Loucy (cell line): Measurements from ENCODE around the gene DNAI4.

Source experiments
- H2AFZ ChIP-seq: fragments of 200-600 bp; sonication (generic); 2 replicates; pipeline ENCODE4 v1.6.0; 2016; ENCODE audit warnings: antibody characterized with exemption, mild to moderate bottlenecking, low read length, moderate library complexity
- H3F3A ChIP-seq: fragments of 200-600 bp; 2 replicates; pipeline ENCODE4 v1.6.0; 2016; ENCODE audit warnings: antibody characterized with exemption, low read depth, mild to moderate bottlenecking
- H3K27me3 ChIP-seq: fragments of 200-600 bp; sonication (generic); 2 replicates; pipeline ENCODE4 v1.6.1; 2014; ENCODE audit warnings: low read length, mild to moderate bottlenecking; ENCODE audit not compliant: insufficient read depth, poor library complexity, severe bottlenecking
- H3K36me3 ChIP-seq: fragments of 200-600 bp; sonication (generic); 2 replicates; pipeline ENCODE4 v1.6.1; 2016; ENCODE audit warnings: low read length; ENCODE audit not compliant: insufficient read depth
- H3K4me1 ChIP-seq: fragments of 200-600 bp; sonication (generic); 2 replicates; pipeline ENCODE4 v1.5.1; 2014; ENCODE audit warnings: low read length, mild to moderate bottlenecking; ENCODE audit not compliant: insufficient read depth, poor library complexity, severe bottlenecking
- H3K4me2 ChIP-seq: fragments of 200-600 bp; sonication (generic); 2 replicates; pipeline ENCODE4 v1.6.0; 2014; ENCODE audit warnings: antibody characterized with exemption, low read length, low read depth, mild to moderate bottlenecking; ENCODE audit not compliant: poor library complexity, severe bottlenecking
- H3K4me3 ChIP-seq: fragments of 200-600 bp; sonication (generic); 2 replicates; pipeline ENCODE4 v1.5.1; 2014; ENCODE audit warnings: low read length, mild to moderate bottlenecking, mixed read lengths; ENCODE audit not compliant: poor library complexity, severe bottlenecking
- H3K79me2 ChIP-seq: fragments of 200-600 bp; sonication (generic); 2 replicates; pipeline ENCODE4 v1.6.1; 2014; ENCODE audit warnings: low read length; ENCODE audit not compliant: insufficient read depth
- H3K9ac ChIP-seq: fragments of 200-600 bp; sonication (generic); 2 replicates; pipeline ENCODE4 v1.6.0; 2014; ENCODE audit warnings: mild to moderate bottlenecking, low read depth, low read length, moderate library complexity; ENCODE audit not compliant: poor library complexity, severe bottlenecking
- H3K9me2 ChIP-seq: fragments of 200-600 bp; sonication (generic); replicated peaks from 2 replicates; pipeline ENCODE4 v1.6.1; 2016; ENCODE audit warnings: low read depth, low read length, mixed read lengths
- H3K9me3 ChIP-seq: fragments of 200-600 bp; sonication (generic); 2 replicates; pipeline ENCODE4 v1.6.1; 2014; ENCODE audit warnings: mild to moderate bottlenecking, antibody characterized with exemption, low read length, low read depth; ENCODE audit not compliant: insufficient read depth
- H4K20me1 ChIP-seq: fragments of 200-600 bp; sonication (generic); 2 replicates; pipeline ENCODE4 v1.6.0; 2014; ENCODE audit warnings: antibody characterized with exemption, low read length, mild to moderate bottlenecking; ENCODE audit not compliant: insufficient read depth, poor library complexity, severe bottlenecking
- EZH2phosphoT487 ChIP-seq: fragments of 200-600 bp; IDR thresholded peaks from 2 replicates; pipeline ENCODE4 v1.6.1; 2018; ENCODE audit warnings: antibody characterized with exemption, mild to moderate bottlenecking, moderate library complexity, borderline replicate concordance
- TF ChIP-seq, protein P1 (sequence below): fragments of 200-600 bp; sonication (generic); conservative IDR thresholded peaks from 2 replicates; pipeline ENCODE4 v1.5.1; 2014; ENCODE audit warnings: mild to moderate bottlenecking, antibody characterized with exemption, low read length

Gene DNAI4

DNA sequence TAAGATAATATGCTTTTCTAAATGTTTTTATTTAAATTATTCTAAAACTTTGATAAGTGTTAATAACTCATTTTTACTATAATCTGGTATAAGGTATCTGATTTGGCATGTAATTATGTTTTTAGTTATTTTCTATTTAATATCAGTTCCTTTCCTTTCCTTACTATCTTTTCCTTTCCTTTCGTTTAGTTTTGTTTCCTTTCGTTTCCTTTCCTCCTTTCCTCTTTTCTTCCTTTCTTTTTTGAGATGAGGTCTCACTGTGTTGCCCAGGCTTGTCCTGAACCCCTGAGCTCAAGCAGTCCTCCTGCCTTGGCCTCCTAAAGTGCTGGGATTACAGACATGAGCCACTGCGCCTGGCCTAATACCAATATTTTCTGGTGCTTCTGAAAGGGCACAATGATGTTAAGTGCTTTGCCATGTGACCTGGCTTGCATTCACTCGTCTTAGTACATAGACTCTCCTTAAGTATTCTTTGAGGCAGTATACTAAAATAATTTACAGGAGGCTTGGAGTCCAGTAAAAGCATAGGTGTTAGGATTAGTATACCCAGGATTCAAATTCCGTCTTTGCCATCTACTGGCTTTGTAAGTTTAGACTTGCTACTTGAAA, 18.8 kb upstream of the DNAI4 start:
- Histone ChIP-seq H3K36me3 (peaks cover 59% of the 10 kb centered on the region), H2AFZ (no peak overlapping the region), H3K9me3 (no peaks in the 10 kb centered on the region), H3K9me2 (no peaks in the 10 kb centered on the region), H3K9ac (no peak overlapping the region), H3K4me2 (no peak overlapping the region), H3K27me3 (no peaks in the 10 kb centered on the region), H3K79me2 (peaks cover 67% of the 10 kb centered on the region), H3K4me1 (peaks cover 18% of the 10 kb centered on the region), H4K20me1 (peaks cover 57% of the 10 kb centered on the region), H3K4me3 (no peak overlapping the region), H3F3A (no peaks in the 10 kb centered on the region)
- TF ChIP-seq, protein P1, sequence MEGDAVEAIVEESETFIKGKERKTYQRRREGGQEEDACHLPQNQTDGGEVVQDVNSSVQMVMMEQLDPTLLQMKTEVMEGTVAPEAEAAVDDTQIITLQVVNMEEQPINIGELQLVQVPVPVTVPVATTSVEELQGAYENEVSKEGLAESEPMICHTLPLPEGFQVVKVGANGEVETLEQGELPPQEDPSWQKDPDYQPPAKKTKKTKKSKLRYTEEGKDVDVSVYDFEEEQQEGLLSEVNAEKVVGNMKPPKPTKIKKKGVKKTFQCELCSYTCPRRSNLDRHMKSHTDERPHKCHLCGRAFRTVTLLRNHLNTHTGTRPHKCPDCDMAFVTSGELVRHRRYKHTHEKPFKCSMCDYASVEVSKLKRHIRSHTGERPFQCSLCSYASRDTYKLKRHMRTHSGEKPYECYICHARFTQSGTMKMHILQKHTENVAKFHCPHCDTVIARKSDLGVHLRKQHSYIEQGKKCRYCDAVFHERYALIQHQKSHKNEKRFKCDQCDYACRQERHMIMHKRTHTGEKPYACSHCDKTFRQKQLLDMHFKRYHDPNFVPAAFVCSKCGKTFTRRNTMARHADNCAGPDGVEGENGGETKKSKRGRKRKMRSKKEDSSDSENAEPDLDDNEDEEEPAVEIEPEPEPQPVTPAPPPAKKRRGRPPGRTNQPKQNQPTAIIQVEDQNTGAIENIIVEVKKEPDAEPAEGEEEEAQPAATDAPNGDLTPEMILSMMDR = no peak
- TF ChIP-seq EZH2phosphoT487 = no peak

DNA sequence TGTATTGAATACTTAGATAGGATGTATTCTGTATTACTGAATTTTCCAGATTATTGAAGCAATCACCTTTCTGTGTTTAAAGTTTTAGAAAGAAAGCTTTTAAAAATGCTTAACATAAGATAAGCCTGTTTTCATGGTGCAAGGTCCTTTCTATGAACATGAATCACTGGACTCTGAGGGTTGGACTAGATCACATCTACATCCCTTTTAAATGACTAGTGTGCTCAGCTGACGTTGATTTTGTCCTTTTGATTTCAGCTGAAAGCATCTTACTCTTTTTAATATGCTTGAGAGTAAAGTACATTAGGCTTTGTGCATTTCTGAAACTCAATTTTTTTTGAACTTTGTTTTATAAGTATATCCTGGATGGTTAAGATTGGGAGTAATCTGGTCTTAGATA, 16.3 kb upstream of the DNAI4 start:
- Histone ChIP-seq H3K4me3 (no peak overlapping the region), H3K4me2 (no peak overlapping the region), H3K9me3 (no peaks in the 10 kb centered on the region), H3K9me2 (no peaks in the 10 kb centered on the region), H3K36me3 (peaks cover 34% of the 10 kb centered on the region), H3K4me1 (peaks cover 18% of the 10 kb centered on the region), H3K27me3 (no peaks in the 10 kb centered on the region), H3K79me2 (peaks cover 90% of the 10 kb centered on the region), H3F3A (no peaks in the 10 kb centered on the region), H4K20me1 (peaks cover 68% of the 10 kb centered on the region), H3K9ac (no peak overlapping the region), H2AFZ (no peak overlapping the region)
- TF ChIP-seq, protein P1 = no peak
- TF ChIP-seq EZH2phosphoT487 = no peak

DNA sequence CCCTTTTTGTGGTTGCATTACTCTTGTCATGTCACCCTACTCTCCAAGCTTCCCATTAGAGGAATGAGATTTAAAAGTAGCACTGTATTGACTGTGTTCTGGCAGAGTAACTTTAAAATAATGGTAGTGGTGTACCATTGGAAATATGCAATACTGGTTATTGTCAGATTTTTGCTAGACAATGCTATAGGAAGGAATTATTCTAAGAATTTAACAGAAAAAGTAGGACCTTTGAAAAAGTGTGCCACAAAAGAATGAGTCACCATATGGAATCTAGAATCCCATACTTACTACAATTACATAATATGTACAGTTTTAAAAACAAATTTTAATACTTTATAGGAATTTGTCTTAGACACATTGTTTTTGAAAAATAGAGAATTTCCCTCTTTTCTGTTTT, 14.0 kb upstream of the DNAI4 start:
- H3F3A ChIP-seq = no peaks in the 10 kb centered on the region
- H3K4me3 ChIP-seq = peak overlapping the region; percentile 2
- peaks cover 97% of the 10 kb centered on the region for H3K79me2 ChIP-seq
- no peak for TF ChIP-seq EZH2phosphoT487
- TF ChIP-seq, protein P1 = no peak
- no peaks in the 10 kb centered on the region for H3K9me3 ChIP-seq
- peaks cover 81% of the 10 kb centered on the region for H4K20me1 ChIP-seq
- H3K36me3 ChIP-seq = peaks cover 23% of the 10 kb centered on the region
- peaks cover 39% of the 10 kb centered on the region for H3K4me1 ChIP-seq
- no peak overlapping the region for H2AFZ ChIP-seq
- H3K9me2 ChIP-seq = no peaks in the 10 kb centered on the region
- H3K27me3 ChIP-seq = no peaks in the 10 kb centered on the region
- peak overlapping the region; percentile 47 for H3K4me2 ChIP-seq
- no peak overlapping the region for H3K9ac ChIP-seq
